Hematopoietic multipotent progenitor cell treated with erythropoietin and hydrocortisone succinate and interleukin-3 and kit ligand, for 17 days (in vitro differentiated cells): ENCODE measurements around the gene CACNA1I.
A peak's percentile ranks its signal among the peaks of the same experiment; 100 is the strongest.

Experiments
- DNase-seq: peaks from one replicate; pipeline ENCODE4 v3.0.0-alpha.2; 2015; ENCODE audit warnings: low spot score

Gene CACNA1I

DNA sequence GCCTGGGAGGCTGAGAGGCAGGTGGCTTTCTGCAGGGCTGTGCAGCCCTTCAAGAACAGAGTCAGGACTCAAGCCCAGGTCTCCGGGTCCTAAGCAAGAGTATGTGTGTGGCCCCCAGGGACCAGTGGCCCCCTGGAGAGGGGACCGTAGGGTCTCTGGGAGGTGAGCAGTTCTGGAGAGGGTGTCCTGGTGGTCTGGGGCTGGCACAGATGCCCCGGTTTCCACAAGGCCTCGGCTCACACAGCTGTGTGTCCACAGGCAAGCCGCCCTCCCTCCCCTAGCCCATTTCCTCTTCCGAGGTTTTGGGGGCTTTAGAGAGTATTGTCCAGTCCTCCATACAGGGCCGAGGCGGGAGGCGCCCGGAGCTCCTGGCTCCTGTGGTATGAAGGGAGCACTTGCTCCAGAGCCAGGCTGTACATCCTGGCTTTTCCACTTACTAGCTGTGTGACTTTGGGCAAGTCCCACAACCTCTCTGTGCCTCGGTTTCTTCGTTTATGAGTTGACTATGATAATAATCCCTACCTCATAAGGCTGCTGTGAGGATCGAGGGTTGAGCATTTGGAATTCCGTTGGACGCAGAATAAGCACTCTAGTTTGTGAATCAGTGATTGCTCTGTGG is 34.6 kb upstream of the CACNA1I start:
- no peak for DNase-seq

DNA sequence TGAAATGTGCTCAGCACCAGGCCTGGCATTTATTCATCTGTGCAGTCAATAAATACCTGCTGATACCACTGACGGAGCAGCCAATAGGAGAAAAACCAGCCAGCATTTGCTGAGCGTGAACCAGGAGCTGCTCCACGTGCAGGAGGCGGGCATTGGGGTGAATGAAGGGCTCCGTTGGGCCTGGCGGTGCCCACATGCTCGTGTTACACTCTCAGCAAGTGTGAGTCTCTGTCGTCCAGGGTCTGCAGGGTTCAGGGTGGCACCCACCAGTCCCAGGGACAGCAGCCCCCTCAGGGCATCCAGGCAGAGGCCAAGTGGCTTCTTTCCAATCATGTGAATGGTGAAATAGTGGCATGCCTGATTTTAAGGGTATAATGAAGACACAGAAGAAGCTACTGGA is 33.8 kb upstream of the CACNA1I start:
- DNase-seq, result no peak

DNA sequence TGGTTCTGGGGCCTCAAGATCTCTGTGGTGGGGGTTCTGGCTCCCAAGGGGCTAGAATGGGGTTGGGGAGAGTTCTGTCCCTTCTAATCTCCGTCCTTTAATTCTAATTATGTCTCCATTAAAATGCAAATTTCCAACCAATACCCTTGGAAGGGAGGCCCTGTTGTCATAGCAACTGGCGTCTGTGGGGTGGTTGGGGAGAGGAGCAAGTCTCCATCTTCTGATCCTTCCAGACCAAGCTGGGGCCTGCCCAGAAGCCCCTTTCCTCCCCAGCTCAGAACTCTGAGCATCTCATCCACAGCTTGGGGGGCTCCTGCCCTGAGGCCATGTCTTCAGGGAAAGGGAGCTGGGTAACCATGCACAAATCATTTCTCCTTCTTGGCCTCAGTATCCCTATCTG is 32.6 kb upstream of the CACNA1I start:
- no peak for DNase-seq

DNA sequence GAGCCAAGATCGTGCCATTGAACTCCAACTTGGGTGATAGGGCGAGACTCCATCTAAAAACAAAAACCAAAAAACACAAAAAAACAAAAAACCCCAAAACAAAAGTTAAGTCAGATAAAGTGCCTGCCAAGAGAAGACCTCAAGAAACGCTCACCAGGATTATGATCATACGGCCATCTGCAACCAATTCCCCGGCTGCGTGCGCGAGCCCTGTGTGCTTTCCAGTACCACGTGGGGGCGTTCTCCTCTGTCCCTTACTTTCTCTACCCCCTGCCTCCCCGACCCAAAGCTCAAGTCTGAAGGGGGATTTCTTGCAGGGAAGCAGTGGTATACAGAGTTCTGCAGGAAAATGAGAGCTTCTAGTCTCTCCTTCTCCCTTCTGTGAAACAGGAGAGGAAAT is 27.5 kb upstream of the CACNA1I start:
- DNase-seq, result no peak

DNA sequence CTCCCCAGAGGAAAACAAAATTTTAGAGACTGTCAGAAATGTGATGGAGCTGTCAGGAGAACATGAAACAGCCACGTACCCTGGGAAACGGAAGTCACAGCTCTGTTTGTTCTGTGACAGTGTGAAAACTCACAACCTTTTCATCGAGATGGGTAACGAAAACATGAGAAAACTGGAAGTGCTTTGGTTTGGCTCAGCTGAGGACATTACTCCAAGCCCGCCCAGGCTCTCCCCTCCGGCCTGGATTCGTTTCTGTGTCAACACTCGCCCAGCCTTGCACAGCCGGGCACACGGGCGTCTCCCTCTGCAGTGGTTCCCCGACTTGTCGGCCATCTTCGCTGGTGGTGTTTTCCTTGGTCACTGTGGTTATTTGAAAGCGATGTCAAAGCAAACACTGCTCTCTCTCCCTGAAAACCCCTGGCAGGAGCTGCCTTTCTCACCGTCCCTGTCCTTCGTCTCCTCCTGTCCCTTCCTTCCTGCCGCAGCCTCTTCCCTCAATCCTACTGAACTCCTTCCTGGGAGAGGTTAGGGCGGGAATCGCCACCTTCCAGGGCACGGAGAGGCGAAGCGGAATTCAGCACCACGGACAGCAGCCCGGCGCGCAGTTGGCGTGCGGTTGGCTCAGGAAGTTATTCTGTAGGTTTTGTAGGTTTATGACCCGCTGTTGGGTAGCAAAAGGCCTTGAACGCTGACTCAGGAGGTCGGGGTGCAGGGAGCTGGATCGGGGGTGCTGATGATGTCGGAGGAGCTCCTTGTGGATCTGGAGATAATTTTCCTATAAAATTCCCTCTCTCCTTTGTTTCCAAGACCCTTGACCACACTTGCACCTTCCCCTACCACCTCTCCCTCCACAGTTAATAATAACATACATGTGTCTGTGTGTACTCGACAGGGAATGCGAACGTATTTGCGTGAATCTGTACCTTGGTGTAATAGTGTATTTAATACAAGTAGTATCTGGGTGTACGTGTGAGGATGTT is 24.9 kb upstream of the CACNA1I start:
- DNase-seq, result peak; percentile 45

DNA sequence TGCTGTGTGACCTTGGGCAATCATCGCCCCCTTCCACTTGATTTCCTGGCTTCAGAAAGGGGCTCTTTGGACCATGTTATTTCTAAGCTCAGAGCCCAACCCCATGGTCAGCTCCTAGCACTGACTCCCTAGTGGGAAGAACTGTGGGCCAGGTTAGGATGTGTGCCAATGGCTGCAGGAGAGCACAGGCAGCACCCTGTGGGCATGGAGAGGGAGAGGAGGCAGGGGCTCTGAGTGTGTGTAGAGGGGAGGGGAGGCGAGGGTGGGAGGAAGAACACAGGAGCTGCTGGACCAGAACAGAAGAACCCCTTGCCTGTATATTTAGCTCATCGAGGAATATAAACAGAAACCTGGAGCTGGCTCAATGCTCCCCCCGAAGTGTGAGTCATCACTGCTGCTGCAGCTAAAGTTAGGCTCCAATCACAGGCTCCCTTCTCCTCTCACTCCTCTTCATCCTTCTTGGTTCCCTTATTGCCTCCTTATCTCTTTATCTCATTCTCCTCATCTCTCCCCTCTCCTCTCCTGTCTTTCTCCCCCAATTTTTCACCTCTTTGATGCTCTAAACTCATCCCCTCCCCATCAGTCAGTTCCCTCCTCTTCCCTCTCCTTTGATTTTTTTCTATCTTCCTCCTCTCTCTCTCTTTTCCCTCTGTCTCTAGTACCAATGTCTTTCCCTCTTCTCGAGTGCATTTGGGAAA is 23.5 kb upstream of the CACNA1I start:
- no peak for DNase-seq

DNA sequence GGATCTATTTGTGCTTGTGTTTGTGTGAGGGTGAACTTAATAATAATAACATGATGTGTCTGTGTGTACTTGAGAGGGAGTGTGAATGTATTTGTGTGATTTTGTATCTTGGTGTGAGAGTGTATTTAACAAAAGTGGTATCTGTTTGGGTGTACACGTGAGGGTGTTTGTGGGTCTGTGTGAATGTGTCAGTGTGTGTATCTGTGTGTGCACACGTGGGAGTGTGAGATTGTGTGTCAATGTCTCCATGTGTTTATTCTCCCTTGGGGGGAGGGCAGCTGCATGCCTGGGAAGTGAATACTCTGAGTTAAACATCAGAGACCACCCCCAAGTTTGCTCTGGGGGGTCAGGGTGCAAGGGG is 23.0 kb upstream of the CACNA1I start:
- DNase-seq, result no peak

DNA sequence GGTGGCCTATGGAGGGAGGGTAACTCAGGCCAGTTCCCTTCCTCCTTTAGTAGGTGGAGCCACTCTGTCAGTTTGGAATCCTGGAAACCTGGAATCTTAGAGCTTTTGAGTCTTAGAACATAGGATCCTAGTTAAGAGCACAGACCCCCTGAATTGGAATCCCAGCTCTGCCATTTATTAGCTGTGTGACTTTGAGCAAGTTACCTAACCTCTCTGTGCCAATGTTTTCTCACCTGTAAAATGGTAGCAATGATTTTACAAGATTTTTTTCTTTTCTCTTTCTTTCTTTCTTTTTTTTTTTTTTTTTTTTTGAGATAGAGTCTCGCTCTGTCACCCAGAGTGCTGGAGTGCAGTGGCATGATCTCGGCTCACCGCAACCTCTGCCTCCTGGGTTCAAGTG is 17.1 kb upstream of the CACNA1I start:
- no peak for DNase-seq

DNA sequence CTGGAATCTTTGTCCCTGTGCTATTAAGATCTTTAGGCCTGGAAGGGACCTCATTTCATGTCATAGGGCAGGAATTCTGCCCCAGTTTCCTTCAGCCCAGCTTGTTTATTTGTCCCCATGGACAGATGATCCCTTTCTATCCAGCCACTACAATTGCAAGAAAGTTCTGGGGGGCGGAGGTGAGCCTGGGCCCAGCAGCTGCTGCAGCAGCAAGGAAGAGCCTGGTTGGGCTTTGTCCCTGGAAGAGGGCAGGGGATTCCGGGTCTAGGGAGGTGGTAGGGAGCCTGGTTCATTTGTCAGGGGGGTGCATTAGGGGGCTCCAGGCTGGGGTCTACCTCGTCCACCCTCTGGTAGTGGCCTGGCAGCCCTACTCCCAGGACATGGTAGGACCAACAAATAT is 16.4 kb upstream of the CACNA1I start:
- DNase-seq, result no peak

DNA sequence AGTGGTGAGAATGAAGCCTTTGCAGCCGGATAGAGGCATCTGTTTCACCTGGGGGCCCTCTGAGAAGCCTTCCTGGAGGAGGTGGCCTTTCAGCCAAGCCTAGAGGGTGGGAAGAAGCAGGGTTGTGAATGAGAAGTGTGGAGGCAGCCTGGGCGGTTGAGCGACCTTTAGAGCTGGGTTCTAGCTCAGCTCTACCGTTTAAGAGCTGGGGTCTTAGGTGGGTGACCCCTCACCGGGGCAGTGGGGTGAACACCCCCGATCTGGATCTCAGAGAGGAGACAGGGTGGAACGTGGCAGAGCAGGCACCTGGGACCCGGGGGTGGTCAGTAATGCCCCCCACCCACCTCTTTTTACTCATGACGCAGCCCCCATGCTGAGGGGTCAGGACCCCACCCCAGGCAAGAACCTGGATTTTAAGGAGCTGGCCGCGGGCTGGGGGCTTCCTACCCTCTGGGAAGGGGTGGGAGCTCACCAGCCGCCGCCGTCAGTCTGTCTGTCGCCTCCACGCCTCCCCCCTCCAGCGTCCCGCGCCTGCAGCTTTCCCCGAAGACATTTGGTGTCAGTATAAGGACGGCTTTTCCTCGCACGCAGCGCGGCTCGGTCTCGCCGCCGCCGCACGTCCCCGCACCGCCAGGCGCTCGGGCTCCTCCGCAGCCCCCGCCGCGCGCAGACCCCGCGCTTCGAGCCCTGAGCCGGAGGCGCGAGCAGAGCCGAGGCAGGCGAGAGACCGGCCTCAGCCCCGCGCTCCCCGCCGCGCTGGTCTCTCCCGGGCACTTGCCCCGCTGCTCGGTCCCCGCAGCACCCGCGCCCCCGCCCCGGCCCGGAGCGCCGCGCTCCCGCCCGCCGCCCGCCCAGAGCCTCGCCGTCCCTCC is 13.3 kb upstream of the CACNA1I start:
- no peak for DNase-seq

DNA sequence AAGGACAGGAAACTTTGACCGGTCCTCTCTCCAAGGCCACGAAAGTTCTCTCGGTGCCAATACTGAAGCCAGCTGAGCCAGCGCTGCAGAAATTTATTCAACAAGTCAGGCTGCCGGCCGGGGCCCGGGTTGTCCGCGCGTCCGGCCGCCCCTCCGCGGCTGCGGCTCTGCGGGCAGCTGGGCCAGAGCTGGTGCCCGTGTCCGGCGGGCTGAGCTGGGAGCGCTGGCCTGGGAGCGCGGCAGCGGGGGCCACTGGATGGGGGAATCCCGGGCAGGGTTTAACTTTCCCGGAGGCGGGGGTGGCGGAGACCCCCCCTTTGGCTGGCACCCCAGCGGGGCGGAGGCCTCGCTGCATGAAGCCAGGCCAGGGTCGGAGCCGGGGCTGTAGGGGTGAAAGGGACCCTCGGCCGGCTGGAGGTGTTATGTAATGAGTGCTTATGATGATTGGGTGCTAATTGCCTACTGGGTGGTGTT is 12.3 kb upstream of the CACNA1I start:
- no peak for DNase-seq

DNA sequence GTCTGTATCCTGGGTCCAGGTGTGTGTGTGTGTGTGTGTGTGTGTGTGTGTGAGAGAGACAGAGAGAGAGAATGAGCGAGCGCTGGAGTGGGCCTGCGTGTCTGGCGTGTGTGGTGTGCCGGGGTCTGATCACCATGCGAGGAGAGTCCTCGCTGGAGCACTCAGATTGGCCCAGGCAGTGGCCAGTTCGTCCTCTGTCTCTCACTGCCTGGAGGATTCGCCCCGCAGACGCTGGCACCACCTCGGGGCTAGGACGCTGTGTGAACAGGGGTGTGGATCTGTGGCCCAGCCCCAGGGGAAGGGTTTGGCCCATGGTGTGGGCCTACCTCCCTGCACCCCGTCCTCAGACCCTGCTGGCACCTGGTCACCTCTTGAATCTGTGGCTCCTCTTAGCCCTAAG is 11.6 kb upstream of the CACNA1I start:
- no peak for DNase-seq

DNA sequence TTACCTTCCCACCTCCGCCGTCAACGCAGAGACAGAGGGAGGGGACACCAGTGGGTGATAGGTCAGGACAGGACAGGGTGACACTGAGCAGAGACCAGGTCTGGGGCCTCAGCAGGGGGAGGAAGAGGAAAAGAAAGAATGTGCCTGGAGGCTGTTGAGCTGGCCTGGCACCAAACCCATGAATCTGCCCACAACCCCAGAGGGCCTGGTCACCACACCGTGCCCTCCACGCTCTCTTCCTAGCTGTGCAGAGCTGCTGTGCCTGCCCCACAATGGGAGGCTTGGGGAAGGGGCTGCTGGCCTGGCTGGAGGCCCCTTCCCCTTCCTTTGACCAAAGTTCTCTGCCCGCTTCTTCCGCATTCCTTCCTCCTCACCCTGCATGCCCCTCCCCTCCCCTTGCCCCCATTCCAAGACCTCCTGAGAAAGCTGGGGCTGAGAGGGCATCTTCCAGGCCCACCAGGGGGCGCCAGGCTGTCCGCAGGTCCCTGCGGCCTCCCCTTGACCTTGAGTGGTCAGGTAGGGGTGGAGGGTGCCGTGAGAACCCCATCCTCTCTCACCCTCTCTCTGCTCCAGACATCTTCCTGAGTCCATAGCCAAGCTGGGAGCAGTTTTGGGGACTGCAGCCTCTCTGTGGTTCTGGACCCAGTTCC is 11.0 kb upstream of the CACNA1I start:
- no peak for DNase-seq

DNA sequence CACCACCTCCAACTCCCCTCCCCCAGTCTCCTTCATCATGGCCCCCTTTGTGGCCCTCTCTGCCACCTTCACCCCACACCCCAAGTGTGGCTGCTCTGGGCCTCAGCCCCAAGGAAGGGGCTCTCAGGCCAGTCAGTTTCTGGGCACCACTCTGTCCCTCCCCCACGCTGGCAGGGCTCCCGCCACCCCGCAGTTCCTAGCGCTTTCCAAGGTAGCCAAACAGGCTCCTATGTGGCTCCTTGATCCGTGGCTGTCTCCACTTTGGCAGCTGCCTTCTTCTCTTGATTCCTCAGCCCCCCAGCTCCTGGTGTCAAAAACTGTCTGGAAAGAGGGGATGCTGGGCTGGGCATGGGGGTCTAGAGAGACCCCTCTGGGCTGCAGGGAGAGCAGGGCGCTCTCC is 10.4 kb upstream of the CACNA1I start:
- no peak for DNase-seq

DNA sequence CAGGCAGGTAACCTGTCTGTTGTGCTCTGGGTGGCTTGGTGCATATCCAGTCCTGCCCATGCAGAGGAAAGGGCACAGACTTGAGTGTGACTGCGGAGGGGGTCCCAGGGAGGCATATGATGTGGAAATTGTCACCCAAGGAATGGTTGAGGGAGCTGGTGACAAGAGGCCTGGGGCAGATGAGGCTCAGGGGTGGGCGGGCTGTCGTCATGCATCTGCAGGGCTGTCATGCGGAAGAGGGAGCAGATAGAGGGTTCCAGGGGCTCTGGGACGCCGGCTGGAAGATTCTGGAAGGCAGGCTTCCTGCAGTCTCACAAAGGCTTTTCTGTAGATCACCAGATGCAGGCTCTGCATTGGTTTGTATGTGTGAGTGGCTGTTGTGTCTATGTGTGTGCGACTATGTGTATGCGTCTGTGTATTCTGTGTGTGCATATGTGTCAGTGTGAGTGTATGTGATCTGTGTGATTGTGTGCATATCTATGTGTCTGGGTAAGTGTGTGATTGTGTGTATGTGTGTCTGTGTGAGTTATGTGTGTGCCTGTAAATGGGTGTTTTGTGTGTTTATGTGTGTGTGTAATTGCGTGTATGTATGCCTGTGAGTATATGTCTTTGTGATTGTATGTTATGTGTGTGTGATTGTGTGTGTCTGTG is 7.6 kb upstream of the CACNA1I start:
- no peak for DNase-seq

DNA sequence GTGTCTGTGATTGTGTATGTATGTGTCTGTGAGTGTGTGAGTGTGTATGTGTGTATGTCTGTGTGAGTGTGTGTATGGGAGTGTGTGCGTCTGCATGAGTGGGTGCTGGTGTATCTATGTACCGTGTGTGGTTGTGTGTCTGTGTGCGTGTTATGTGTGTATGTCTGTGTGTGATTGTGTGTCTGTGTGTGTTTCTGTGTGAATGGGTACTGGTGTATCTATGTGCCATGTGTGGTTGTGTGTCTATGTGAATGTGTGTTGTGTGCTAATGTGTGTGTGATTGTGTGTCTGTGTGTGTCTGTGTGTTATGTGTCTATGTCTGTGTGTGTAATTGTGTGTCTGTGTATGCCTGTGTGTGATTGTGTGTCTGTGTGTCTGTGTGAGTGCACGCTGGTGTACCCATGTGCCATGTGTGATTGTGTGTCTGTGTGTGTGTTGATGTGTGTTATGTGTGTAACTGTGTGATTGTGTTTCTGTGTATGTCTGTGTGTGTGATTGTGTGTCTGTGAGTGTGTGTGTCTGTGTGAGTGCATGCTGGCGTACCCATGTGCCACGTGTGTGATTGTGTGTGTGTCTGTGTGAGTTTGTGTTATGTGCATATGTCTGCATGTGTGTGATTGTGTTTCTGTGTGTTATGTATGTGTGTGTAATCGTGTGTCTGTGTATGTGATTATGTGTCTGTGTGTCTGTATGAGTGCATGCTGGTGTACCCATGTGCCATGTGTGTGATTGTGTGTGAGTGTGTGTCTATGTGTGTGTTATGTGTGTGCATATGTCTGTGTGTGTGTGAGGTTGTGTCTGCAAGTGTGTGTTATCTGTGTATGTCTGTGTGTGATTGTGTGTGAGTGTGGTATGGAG is 6.8 kb upstream of the CACNA1I start:
- DNase-seq, result no peak

DNA sequence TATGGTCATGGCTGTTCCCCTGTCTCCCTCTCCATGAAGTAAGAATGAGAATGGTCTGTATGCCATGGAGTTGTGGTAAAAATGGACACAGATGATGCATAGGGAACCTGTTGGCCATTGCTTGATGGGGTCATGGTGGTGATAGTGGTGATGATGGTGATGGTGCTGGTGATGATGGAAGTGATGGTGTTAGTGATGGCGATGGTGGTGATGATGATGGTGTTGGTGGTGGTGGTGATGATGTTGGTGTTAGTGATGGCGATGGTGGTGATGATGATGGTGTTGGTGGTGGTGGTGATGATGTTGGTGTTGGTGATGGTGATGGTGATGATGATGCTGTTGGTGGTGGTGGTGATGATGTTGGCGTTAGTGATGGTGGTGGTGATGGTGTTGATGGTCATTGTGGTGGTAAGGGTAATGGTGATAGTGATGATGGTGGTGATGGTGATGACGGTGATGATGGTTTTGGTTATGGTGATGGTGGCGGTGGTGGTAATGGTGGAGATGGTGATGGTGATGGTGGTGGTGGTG is 5.1 kb upstream of the CACNA1I start:
- no peak for DNase-seq

DNA sequence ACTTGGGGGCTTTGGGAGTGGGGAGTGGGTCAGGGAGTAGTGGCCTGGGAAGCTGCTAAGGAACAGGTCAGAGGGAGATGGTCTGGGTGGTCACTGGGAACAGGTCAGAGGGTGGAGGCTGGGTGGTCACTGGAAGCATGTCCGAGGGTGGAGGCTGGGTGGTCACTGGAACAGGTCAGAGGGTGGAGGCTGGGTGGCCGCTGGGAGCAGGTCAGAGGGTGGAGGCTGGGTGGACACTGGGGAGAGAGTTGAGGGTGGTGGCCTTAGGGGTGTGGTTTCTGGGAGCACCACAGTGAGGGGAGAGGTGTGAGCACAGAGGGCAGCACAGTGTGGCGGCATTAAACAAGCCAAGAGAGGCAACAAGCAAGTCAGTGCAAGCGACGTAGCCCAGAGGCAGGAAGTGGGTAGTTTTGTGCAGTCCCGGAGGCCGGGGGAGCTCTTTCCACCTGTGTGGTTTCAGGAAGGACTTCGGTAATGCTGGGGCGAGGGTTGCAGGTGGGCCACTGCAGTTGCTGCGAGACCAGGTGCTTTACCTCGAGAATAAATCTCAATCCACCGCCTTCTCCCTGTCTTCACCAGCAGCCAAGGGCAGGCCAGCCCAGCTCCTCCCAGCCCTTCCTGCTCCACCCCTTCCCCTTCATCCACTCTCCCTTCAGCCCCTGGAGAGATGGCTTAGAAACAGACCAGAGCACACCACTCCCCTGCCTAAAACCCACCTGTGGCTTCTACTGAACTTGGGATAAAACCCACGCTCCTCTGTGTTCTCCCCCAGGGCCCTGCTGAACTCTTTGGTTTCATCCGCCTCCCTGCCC is 3.2 kb upstream of the CACNA1I start:
- DNase-seq, result no peak
